A673 (cell line): ENCODE measurements around the gene LRRC51. TPM values are rescaled to one million over a fixed set of nuclear protein-coding genes. Genes with fewer than 3 reads are reported as not detected.

Experiments used
- BruUV-seq: library from RNA; stranded (reverse); fragments of 400-500 nt; replicated peaks from 2 replicates; lab custom pipeline; 2021; lab: Mats Ljungman, UMichigan
- CTCF ChIA-PET: fragments of 300-600 bp; sonication (Branson Sonifier 250); formaldehyde crosslinking; loops from one replicate; lab custom pipeline; 2022; ENCODE audit warnings: antibody characterized with exemption; lab: Charles Lee
- POLR2A ChIA-PET: fragments of 300-600 bp; sonication (Branson Sonifier 250); formaldehyde crosslinking; loops from one replicate; lab custom pipeline; 2022; ENCODE audit warnings: antibody characterized with exemption; ENCODE audit not compliant: low non-redundant PET; lab: Charles Lee
- DNase-seq: peaks from one replicate; pipeline ENCODE4 v3.0.0-alpha.2; 2015; ENCODE audit warnings: low spot score
- H3K27ac ChIP-seq: fragments of 200-600 bp; sonication (generic); 2 replicates; pipeline ENCODE4 v1.5.1; 2016; ENCODE audit warnings: mixed run types, low read depth, mild to moderate bottlenecking, mixed read lengths, antibody characterized with exemption, low read length; ENCODE audit not compliant: poor library complexity, severe bottlenecking
- H3K27me3 ChIP-seq: fragments of 200-600 bp; sonication (generic); replicated peaks from 2 replicates; pipeline ENCODE4 v1.6.1; 2017; ENCODE audit warnings: mixed run types, low read depth, mild to moderate bottlenecking, mixed read lengths, antibody characterized with exemption, low read length; ENCODE audit not compliant: insufficient read depth, poor library complexity
- H3K36me3 ChIP-seq: fragments of 200-600 bp; sonication (generic); 2 replicates; pipeline ENCODE4 v1.6.1; 2016; ENCODE audit warnings: mixed run types, mild to moderate bottlenecking, mixed read lengths, antibody characterized with exemption, low read length; ENCODE audit not compliant: insufficient read depth, poor library complexity, severe bottlenecking
- H3K4me1 ChIP-seq: fragments of 200-600 bp; sonication (generic); 2 replicates; pipeline ENCODE4 v1.6.1; 2017; ENCODE audit warnings: mixed run types, mild to moderate bottlenecking, mixed read lengths, antibody characterized with exemption, low read length; ENCODE audit not compliant: insufficient read depth, poor library complexity, severe bottlenecking
- H3K4me3 ChIP-seq: fragments of 200-600 bp; sonication (generic); 2 replicates; pipeline ENCODE4 v1.5.1; 2016; ENCODE audit warnings: low read depth, mixed run types, mild to moderate bottlenecking, mixed read lengths, low read length; ENCODE audit not compliant: poor library complexity, severe bottlenecking
- H3K9me3 ChIP-seq: fragments of 200-600 bp; sonication (generic); 2 replicates; pipeline ENCODE4 v1.6.1; 2016; ENCODE audit warnings: mixed run types, low read depth, mild to moderate bottlenecking, mixed read lengths, antibody characterized with exemption, low read length; ENCODE audit not compliant: poor library complexity, severe bottlenecking
- EZH2 ChIP-seq: fragments of 200-600 bp; sonication (generic); IDR thresholded peaks from 2 replicates; pipeline ENCODE4 v1.6.1; 2017; ENCODE audit warnings: borderline replicate concordance, low read depth, mild to moderate bottlenecking, mixed read lengths, antibody characterized with exemption, low read length; ENCODE audit not compliant: poor library complexity, severe bottlenecking
- intact Hi-C: fragments of 100-400 bp; cut with micrococcal nuclease; formaldehyde crosslinking; loops from one replicate; pipeline ENCODE4 v1.10.0; 2022; ENCODE audit not compliant: unreplicated experiment
- total RNA-seq: library from RNA; stranded (reverse); gene quantifications from 2 replicates; pipeline ENCODE4 v1.2.3, GENCODE V29; 2021
- TF ChIP-seq, protein P1 (sequence below): fragments of 300-800, 200-600 bp; sonication (generic); conservative IDR thresholded peaks from 2 replicates; pipeline ENCODE4 v1.5.1; 2017; ENCODE audit warnings: low read depth, mild to moderate bottlenecking, antibody characterized with exemption, low read length, moderate library complexity, mixed read lengths

Gene LRRC51
- total RNA-seq, 1 experiment from 2014 or later, result 13.9 TPM

DNA sequence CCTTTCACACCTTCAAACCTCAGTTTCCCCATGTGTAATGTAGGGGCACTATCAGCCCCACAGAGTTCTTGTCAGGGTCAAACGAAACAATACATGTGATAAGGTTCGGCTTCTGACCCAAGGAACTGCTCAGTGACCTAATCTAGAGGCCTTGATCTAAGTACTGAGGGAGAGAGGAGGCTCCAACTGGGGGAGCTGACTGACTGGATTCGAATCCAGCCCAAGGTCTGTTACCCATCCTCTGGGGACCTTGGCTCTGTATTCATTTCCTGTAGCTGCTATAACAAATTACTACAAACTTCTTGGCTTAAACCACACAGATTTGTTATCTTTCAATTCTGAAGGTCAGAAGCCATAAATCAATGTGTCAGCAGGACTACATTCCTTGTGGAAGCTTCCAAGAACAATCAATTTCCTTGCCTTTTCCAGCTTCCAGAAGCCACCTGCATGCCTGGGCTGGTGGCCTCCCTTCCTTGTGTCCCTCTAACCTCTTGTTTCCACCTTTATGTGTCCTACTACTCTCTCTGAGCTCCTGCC, 42.5 kb downstream of the LRRC51 start:
- no peak overlapping the region for H3K27ac ChIP-seq
- intact Hi-C loops, result no loop called here
- H3K27me3 ChIP-seq, result no peaks in the 10 kb centered on the region
- H3K36me3 ChIP-seq, result no peaks in the 10 kb centered on the region
- TF ChIP-seq EZH2, result no peak
- TF ChIP-seq, protein P1, sequence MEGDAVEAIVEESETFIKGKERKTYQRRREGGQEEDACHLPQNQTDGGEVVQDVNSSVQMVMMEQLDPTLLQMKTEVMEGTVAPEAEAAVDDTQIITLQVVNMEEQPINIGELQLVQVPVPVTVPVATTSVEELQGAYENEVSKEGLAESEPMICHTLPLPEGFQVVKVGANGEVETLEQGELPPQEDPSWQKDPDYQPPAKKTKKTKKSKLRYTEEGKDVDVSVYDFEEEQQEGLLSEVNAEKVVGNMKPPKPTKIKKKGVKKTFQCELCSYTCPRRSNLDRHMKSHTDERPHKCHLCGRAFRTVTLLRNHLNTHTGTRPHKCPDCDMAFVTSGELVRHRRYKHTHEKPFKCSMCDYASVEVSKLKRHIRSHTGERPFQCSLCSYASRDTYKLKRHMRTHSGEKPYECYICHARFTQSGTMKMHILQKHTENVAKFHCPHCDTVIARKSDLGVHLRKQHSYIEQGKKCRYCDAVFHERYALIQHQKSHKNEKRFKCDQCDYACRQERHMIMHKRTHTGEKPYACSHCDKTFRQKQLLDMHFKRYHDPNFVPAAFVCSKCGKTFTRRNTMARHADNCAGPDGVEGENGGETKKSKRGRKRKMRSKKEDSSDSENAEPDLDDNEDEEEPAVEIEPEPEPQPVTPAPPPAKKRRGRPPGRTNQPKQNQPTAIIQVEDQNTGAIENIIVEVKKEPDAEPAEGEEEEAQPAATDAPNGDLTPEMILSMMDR, result no peak
- H3K4me1 ChIP-seq, result no peaks in the 10 kb centered on the region
- no peak overlapping the region for H3K4me3 ChIP-seq
- no TSS peak for BruUV-seq
- CTCF ChIA-PET, result no interaction called here
- no peak for DNase-seq
- POLR2A ChIA-PET, result interaction anchor here (0.7 kb wide), 1 partner anchor 26 kb away, joined by 3 read pairs; no protein-coding TSS in a partner anchor
- H3K9me3 ChIP-seq, result peaks cover 11% of the 10 kb centered on the region

DNA sequence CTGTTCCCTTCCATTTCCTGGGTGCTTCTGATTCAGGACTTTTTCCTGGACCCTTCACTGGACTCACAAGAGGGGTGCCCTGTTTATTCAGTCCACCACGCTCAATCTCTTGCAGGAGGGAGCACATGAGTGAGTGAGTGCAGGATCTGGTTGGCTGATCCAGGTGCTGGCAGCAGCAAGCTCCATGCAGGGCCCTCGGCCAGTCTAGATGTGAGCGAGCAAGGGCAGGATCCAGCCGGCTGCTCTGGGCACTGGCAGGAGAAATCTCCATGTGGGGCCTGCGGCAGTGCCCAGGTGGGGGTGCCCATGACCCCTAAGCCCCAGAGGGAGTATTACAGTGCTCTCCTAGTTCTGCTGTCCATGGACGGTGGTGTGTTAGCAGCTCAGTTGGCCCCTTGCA, 43.4 kb downstream of the LRRC51 start:
- TF ChIP-seq, protein P1, result no peak
- TF ChIP-seq EZH2, result no peak
- no peaks in the 10 kb centered on the region for H3K4me1 ChIP-seq
- H3K27me3 ChIP-seq, result no peaks in the 10 kb centered on the region
- CTCF ChIA-PET, result no interaction called here
- no TSS peak for BruUV-seq
- peaks cover 19% of the 10 kb centered on the region for H3K9me3 ChIP-seq
- intact Hi-C loops, result no loop called here
- H3K36me3 ChIP-seq, result no peaks in the 10 kb centered on the region
- H3K27ac ChIP-seq, result no peak overlapping the region
- DNase-seq, result no peak
- no peak overlapping the region for H3K4me3 ChIP-seq
- POLR2A ChIA-PET, result interaction anchor here (0.7 kb wide), 1 partner anchor 25 kb away, joined by 3 read pairs; no protein-coding TSS in a partner anchor

DNA sequence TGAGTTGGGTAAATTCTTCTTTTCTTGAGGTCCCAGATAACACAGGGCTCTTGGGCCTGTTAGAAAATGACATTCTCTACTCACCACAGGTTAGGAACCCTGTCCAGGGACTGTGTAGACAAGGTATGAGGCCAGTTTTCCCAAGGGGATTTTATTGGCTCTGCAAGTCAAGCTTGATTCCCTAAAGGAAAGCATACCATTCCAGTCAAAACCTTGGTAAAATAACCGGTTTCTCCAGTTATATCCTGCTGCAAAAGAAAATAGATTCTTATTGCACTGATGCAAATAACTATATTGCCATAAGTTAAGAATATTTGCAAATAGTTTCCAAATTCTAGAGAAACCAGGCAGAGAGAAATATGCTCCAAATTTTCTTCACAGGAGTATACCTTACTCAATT, 45.3 kb downstream of the LRRC51 start:
- Histone ChIP-seq H3K27ac (no peak overlapping the region), H3K4me3 (no peak overlapping the region), H3K36me3 (no peaks in the 10 kb centered on the region), H3K4me1 (no peaks in the 10 kb centered on the region), H3K9me3 (peaks cover 19% of the 10 kb centered on the region), H3K27me3 (no peaks in the 10 kb centered on the region)
- ChIA-PET POLR2A (no interaction called here), CTCF (no interaction called here)
- BruUV-seq, result no TSS peak
- TF ChIP-seq, protein P1, result no peak
- TF ChIP-seq EZH2, result no peak
- intact Hi-C loops, result no loop called here
- DNase-seq, result no peak
